Superior temporal gyrus (tissue), 1 donor: ENCODE data around the gene PANX1.

Source experiments
- DNase-seq: peaks from one replicate; pipeline ENCODE4 v3.0.0-alpha.2; 2016; ENCODE audit errors: extremely low spot score

Gene PANX1

DNA sequence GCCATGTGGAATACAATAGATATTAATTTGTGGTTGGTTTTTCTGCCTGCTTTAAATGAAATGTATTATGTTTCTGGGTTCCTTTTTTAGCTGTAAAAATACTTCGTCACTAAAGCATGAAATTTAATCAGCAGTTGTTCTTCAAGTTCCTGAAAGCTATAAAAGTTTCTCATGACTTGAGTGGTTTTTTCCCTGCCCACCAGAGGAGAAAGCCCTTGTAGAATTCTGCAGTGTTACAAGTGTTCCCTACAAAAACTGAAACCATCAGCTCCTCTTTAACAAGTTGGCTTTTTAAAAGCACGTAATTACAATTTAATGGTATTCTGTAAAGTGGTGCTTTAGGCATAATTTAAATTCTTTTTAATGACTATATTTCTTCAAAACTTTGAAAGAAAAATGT, 56.2 kb downstream of the PANX1 start:
- no peak for DNase-seq

DNA sequence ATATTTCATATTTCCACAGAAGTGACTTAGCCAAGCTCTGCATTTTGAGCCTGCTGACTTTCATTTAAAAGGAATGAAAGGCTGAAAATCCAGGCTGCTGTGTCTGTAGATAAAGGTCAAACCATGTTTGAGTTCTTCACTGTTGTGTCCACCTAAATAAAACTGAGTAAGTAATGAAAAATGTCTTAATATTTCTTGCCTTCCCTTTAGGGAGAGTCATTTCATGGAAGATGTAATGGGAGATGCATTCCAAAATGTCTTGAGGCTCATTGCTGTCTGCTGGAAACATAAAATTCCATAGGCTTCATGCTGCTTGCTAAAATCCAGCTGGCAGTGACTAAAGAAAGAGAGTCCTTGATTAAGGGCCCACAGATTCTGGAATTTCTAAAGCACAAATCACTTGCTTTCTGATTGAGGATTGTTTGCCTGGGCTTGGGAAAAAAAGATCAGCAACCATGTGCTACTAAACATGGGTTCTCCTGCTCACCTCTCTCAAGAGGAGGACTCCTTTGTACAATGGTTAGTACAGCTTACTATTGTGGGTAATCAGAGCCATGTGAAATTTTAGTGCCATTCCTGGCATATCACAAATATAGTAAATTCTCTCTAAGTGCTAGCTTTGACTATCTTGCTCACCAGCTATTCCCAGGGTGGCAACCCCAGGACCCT, 56.9 kb downstream of the PANX1 start:
- DNase-seq, result no peak

DNA sequence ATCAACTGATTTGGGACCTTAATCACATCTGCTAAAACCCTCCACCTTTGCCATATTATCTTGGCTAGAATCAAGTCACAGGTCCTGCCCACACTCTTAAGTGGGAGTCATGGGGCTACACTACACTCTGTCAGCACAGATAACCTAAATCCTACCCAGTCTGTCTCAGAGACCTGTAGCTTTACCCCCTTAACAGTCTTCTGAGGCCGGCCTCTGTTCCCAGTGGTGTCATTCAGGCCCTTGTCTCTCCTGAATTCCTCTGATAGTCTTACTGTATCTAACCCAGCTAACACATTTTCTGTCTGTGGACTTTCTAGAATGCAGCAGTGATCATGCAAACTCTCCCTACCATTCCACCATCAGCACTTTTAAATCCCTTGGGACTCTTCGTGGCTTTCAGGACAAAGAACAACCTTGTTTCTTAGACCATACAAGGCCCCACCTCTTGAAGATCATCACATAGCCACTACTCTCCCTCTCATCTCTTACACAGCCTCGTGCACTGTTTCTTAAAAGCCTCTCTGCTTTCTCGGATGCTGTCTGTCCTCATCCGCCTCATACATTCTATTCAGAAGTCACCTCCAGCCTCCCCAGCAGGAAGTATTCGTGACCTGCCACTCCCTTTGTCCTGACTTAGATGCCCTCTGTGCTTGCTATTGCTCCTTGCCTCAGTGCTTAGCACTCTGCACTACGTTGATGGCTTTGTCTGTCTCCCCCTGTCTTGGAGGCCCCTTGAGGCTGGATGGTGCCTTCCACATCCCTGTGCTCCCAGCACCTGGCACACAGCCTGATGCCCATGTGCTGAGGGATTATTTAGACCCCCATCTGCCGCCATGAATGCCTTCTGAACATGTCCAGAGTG, 57.9 kb downstream of the PANX1 start:
- DNase-seq, result no peak

DNA sequence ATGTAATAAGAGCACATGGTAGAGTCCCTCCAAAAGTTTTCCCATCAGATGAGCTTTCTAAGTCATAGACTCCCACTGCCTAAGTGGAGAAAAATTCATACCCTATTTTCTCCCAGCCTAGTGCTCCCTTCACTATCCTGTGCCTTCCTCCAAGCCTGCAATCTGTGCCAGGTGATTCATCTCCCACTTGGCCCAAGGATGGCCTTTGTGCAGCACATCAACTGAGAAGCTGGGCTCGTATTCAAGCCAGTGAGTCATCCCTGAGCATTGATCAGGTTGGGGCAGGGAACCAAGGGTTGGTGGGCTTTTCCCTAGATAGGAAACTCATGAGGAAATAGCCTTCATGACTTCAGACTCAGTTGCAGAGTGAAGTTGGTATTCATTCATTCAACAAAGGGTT, 64.6 kb downstream of the PANX1 start:
- no peak for DNase-seq

DNA sequence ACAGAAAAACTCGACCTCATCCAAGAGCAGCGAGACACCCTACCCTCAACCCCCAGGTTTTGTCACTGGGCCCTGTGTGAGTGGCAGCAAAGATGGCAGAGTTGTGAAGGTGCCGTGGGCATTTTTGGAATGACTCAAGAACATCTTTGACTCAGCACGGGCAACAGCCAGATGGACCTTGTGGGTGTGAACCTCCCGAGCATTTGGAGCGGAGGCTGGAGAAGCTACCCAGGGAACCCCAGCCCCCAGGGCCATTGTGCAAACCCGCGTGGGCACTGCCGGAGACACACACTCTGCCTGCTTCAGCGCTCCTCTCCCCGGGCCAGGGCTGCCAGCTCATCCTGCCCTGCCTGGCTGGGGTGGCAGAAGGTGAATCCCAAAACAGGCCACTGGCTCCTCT, 66.1 kb downstream of the PANX1 start:
- peak; percentile 55 for DNase-seq

DNA sequence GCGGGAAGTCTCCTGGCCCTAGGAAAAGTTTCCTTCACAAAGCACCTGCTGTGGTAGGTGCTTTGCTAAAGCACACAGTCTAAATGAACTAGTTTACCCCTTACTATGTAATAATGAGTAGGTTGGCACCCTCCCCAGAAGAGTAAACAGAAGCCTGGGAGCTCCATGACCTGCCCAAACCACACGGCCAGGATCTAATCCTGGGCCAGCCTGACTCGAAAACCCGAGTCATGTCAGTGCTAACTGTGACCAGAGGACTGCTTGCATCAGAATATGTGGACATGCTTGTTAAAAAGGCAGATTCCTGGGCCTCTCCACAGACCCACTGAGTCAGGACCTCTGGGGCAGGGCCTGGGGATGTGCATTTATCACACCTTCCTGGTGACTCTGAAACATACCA, 67.7 kb downstream of the PANX1 start:
- no peak for DNase-seq

DNA sequence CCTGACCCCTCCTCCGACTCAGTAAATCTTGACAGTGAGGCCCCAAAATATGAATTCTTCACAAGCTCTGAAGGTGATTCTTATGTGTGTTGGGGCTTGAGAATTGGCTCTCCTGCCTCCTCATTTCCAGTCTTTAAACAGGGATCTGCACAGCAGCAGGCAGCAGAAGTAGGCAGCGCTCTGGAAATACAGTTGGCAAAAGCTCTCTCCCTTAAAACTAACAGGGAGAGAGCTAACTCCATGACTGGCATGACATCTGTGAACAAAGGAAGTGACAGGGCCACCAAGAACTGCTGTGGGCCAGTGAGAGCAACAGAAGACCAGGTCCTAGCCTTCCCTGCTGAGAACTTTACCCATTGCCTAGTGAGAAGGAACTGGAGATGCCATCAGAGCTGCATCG, 70.1 kb downstream of the PANX1 start:
- DNase-seq, result peak; percentile 13

DNA sequence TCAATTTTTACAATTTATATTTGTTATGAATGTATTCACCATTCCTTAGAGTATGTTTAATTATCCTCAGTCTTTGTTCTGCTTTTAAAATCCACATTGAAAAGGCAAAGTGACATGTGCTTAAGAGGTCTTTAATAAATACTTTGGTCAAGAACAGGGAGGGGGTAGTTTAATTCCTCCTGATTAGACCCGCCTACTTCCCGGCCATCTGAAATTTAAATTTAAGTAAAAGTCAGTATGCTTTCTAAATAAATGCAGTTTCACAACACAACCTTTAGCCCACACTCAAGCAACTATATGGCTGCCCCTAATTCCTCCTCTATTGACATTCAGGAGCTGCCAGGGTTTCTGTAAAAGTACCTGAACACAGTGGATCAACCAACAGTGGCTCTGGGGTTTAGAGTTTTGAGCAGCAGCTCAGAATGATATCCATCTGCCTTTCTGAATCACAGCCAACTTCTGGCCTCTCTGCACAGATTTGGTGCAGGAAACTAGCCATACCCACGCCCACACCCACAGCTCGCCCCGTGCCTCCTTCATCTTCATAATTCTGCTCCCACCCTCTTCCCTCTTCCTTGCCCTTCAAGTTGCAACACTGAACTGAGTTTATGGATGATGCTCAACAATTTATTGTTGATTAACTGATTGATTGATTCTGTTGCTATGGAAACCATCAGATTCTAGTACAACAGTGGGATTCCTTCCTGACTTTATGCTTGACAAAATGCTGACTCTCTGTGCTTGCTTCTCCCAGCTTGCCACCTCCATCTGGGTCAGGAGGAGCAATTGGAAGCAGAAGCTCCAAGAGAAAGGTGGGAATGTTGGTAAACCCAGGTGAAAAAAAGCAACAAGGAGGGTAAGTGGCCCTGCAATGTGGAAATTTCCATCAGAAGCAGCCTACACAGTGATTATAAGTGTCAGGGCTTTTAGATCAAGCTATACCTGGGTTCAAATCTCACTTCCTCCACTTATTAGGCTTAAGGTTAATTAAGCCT, 70.8 kb downstream of the PANX1 start:
- peak; percentile 31 for DNase-seq

DNA sequence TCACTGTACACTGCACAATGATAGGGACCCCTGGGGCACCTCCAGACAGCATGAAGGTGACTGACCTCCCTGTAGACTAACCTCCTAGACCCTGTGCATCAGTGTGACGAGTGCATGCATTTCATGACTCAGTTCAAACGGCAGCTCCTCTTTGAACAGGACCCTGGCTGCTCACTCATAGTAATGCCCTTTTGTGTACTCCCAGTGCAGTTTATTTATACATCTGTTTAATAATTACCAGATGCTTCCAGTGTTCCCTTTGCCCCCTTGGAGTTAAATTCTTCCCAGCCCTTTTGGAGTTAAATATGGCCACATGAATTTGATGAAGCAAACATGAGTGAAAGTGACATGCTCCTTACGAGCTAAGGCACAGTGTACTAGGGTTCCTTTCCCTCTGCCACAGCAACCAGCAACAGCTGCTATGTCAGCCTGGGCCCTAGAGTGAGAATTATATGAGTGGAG, 72.4 kb downstream of the PANX1 start:
- no peak for DNase-seq

DNA sequence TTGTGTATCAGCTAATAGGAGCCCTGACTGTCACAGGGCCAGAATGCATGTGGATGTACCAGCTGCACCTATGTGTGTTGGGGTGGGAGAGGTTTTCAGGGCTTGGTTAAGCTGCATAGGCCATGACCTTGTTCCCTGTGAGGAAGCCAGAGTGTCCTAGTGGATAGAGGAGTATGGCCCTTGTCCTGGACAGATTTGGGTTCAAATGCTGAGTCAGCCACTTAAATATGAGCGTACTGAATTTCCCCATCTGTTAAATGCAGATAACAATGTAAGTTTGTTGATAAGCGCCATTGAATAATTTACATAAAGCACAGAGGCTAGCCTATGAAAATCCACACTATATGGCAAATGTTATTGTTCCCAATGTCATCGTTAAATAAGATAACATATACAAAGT, 74.4 kb downstream of the PANX1 start:
- DNase-seq, result no peak

DNA sequence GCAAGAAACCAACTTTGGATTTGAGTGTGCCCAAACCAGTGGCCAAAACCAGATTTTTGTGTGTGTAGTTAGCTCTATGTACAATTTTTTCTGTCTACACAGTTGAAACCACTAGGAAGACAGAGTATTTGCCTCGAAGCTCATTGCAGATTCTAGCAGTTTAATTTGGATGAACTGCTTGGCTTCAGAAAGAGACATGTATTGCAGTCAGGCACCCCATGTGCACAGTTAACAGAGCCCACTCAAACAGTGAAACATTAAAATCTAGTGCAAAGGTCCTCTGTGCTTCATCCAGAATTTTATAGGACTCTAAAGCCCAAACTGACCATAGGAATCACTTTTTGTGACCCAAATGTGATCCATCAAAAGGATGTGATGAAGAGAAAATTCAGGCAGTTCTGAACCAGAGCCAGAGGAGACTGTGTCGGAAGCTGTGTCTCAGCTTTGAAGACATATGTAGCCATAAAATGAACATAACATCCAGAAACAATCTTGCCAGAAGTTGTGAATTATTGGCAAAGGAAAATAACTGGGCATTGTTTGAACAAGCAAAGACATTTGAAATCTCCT, 82.7 kb downstream of the PANX1 start:
- peak; percentile 51 for DNase-seq

DNA sequence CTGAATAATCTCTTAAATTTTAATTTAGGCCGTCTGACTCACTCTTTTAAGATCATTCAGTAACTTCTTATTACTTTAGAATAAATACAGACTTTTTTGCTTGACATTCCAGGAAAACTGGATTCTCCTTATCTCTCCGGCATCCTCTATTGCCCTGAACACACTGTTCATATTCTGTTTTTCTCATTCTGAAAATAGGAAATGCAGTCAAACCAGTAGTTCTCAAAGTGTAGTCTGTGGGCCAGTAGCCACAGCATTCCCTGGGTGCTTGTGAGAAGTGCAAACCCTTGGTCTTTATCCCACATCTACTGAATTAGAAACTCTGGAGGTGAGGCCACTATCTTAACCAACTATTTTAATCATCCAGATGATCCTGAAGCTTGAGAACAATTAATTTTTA, 84.3 kb downstream of the PANX1 start:
- no peak for DNase-seq

DNA sequence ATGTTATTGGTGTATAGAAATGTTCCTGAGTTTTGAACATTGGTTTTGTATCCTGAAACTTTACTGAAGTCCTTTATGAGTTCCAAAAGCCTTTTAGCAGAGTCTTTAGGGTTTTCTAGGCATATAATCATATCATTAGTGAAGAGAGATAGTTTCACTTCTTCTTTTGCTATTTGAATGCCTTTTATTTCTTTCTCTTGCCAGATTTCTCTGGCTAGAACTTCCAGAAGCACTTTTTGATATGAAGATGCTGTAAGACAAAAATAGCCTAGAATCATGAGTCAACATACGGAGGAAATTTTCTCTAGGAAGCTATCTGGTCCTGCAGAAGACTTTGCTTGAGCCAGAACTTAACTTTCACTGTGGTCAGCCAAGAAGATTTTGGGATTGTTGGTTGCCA, 89.1 kb downstream of the PANX1 start:
- DNase-seq, result peak; percentile 59

DNA sequence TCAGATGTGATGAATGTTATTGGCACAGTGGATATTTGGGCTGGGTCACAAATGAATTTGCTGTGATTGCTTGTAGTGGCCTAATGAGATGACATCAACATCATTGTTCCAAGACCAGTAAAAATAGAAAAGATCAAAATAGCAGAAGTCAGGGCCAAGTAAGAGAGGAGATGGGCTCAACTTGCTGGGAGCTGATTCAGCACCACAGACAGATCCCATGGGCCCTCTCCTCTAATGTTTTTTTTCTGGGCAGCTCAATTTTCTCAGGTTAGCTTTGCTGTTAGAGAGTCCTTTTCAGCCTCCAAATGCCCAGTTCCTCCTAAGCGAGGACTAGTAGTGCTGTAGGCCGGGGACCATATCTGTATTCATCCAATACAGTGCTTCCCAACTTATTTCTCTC, 89.7 kb downstream of the PANX1 start:
- no peak for DNase-seq

DNA sequence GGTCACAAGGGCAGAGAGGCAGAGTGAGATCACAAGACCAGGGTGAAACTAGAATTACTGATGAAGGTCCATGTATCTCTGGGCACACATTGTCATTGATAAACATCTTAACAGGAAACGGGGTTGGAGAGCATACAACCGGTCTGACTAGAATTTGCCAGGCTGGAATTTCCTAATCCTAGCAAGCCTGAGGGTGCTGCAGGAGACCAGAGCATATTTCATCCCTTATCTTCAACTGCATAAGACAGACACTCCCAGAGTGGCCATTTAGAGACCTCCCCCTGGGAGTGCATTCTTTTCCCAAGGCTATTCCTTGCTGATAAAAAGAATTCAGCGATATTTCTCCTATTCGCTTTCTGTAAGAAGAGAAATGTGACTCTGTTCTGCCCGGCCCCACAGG, 91.1 kb downstream of the PANX1 start:
- no peak for DNase-seq

DNA sequence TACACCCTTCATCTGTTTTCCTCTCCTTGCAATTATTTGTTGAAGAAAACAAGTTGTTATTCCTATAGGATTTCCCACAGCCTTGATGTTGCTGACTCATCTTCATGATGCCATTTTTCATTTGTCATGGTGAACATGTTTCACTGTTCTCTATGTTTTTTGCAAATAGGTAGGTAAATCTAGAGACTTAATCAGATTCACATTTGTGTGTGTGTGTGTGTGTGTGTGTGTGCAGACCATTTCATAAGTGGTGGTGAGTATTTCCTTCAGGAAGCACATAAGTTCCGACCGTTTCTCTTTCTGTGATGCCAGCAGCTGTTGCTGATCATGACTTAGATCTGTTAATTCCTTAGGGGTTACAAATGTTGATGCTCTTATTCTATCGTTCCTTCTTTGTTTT, 95.4 kb downstream of the PANX1 start:
- no peak for DNase-seq
